ENCODE data around the gene PMPCA. TPM values are rescaled to one million over a fixed set of nuclear protein-coding genes. Genes with fewer than 3 reads are reported as not detected.

Gene PMPCA
- total RNA-seq, 1 donor from 2014 or later: 80.9 TPM

DNA sequence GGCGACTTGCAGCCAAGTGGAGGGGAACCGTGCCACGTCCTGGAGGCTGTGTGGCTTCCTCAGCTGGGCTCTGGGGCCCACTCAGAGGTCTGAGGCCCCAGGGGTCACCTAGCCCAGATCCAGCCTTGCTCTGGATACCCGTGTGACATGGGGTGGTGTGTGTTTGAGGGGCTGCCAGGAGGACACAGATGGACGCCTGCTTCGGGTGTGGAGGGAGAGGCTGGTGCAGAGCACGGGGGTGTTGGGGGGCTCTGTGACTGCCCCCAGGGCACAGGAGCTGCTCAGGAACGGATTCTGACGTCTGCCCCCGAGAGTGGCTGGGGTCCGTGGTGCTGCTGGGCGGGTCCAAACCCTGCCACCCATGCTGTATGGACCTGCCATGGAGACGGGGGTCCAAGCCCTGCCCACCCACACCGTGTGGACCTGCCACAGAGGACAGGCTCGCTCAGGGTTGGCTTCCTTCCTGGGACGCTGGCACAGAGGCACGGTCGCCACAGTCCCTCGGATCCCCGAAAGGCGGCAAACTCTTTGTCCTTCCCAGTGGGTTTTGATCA, 18.7 kb downstream of the PMPCA start:
- H3K4me3 ChIP-seq: no peak overlapping the region
- peaks cover 62% of the 10 kb centered on the region for H3K36me3 ChIP-seq
- intact Hi-C loops (cut with micrococcal nuclease): no loop called here
- no peaks in the 10 kb centered on the region for H3K9me3 ChIP-seq (replicated peaks)
- H3K27ac ChIP-seq (replicated peaks): peak overlapping the region; percentile 63
- no peak for DNase-seq
- TF ChIP-seq, protein P1, sequence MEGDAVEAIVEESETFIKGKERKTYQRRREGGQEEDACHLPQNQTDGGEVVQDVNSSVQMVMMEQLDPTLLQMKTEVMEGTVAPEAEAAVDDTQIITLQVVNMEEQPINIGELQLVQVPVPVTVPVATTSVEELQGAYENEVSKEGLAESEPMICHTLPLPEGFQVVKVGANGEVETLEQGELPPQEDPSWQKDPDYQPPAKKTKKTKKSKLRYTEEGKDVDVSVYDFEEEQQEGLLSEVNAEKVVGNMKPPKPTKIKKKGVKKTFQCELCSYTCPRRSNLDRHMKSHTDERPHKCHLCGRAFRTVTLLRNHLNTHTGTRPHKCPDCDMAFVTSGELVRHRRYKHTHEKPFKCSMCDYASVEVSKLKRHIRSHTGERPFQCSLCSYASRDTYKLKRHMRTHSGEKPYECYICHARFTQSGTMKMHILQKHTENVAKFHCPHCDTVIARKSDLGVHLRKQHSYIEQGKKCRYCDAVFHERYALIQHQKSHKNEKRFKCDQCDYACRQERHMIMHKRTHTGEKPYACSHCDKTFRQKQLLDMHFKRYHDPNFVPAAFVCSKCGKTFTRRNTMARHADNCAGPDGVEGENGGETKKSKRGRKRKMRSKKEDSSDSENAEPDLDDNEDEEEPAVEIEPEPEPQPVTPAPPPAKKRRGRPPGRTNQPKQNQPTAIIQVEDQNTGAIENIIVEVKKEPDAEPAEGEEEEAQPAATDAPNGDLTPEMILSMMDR (IDR thresholded peaks at IDR 0.05; ENCODE audit: borderline replicate concordance): no peak
- peaks cover 8% of the 10 kb centered on the region for H3K4me1 ChIP-seq
- no peaks in the 10 kb centered on the region for H3K27me3 ChIP-seq (ENCODE audit: low read depth)

DNA sequence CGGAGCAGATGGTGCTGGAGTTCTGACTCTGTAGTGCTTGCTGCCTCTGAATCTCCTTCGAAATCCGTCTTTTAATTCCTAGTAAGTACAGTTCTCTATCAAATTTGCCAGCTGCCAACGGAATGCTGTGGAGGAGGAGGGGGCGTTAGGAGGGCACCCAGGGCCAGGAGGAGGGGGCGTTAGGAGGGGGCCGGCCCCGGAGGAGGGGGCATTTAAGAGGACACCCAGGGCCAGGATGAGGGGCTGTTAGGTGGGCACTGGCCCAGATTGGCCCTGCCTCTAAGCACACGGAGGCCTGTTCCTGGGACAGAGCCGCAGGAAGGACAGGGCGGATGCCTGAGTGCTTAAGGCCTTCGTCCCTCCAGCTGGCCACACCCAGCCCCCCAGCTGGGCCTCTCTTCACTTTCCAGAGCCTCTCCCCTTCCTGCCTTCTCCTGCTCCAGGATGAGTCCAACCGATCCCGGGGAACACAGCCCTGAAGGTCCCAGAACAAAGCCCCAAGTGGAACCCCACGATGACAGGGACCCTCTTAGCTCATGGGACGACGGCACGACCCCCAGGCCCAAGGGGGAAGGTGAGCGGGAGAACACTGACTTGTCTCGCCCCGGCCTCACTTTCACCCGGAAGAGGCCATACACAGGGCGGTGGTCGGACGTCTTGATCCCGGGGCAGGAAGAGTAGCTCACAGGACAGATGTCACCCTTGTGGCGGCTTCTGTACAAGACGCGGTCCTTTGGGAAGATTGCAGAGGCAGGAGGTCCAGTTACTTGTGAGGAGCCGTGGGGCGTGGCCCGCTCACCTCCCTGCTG, 19.4 kb downstream of the PMPCA start:
- peaks cover 56% of the 10 kb centered on the region for H3K36me3 ChIP-seq
- H3K27ac ChIP-seq (replicated peaks): peak overlapping the region; percentile 63
- no peaks in the 10 kb centered on the region for H3K27me3 ChIP-seq (ENCODE audit: low read depth)
- DNase-seq: no peak
- peaks cover 10% of the 10 kb centered on the region for H3K4me1 ChIP-seq
- no peak overlapping the region for H3K4me3 ChIP-seq
- no peaks in the 10 kb centered on the region for H3K9me3 ChIP-seq (replicated peaks)
- intact Hi-C loops (cut with micrococcal nuclease): no loop called here
- TF ChIP-seq, protein P1 (IDR thresholded peaks at IDR 0.05; ENCODE audit: borderline replicate concordance): no peak

DNA sequence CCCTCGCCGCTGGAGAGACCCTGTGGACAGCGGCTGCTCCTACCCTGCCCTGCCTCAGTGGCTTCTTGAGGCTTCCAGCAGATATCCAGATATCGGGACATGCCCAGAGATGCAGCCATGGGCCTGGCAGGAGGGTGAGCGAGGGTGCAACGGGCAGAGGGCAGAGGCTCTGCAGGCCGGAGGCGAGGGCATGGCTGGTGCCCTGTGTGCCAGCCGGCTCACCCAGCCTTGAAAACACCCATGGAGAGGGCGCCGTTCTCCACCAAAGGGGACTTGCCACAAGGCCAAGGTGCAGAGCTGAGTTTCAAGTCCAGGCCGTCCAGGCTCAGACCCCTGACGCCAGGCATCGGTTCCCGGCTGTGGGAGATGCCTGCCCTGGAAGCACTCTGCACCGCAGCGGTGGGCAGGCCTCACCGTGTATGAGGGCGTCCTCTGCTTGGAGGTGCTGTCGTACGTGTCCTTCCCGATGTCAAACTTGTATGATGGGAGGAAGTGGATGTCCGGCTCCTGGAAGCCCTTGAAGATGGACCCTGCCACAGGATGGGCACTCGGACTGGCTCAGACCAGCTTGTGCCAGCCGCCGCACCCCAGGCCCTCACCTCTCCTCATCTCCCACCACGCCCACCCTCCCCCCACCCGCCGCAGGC, 20.3 kb downstream of the PMPCA start:
- intact Hi-C loops (cut with micrococcal nuclease): no loop called here
- Histone ChIP-seq H3K4me3 (no peak overlapping the region), H3K27ac (replicated peaks) (peak overlapping the region; percentile 63), H3K27me3 (ENCODE audit: low read depth) (no peaks in the 10 kb centered on the region), H3K9me3 (replicated peaks) (no peaks in the 10 kb centered on the region), H3K36me3 (peaks cover 63% of the 10 kb centered on the region), H3K4me1 (peaks cover 11% of the 10 kb centered on the region)
- TF ChIP-seq, protein P1 (IDR thresholded peaks at IDR 0.05; ENCODE audit: borderline replicate concordance): no peak
- DNase-seq: no peak

DNA sequence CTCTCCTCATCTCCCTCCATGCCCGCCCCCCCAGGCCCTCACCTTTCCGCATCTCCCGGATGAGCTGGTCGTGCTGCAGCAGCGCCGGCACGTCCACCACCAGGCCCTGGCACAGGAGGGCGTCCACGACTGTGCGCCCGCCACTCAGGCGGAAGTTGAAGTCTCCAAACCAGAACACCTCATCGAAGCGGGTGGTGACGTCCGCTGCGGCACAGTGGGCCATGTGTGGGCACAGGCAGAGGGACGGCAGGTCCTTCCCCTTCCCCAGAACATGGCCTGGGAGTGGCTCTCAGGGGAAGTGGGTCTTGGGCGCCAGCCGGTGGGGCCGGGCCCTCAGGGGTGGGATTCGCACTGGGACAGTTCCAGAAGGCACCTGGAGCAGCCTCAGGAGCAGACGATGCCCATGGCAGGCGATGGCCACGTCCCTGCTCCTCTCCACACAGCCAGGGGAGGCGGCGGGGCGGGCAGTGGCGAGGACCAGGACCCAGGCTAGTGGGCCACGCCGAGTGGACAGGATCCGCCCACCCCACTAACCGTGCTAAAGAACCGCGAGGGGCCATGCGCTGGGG, 21.4 kb downstream of the PMPCA start:
- peaks cover 60% of the 10 kb centered on the region for H3K36me3 ChIP-seq
- H3K27me3 ChIP-seq (ENCODE audit: low read depth): no peaks in the 10 kb centered on the region
- TF ChIP-seq, protein P1 (IDR thresholded peaks at IDR 0.05; ENCODE audit: borderline replicate concordance): no peak
- H3K27ac ChIP-seq (replicated peaks): no peak overlapping the region
- no peak overlapping the region for H3K4me3 ChIP-seq
- H3K9me3 ChIP-seq (replicated peaks): no peaks in the 10 kb centered on the region
- intact Hi-C loops (cut with micrococcal nuclease): no loop called here
- DNase-seq: no peak
- peaks cover 20% of the 10 kb centered on the region for H3K4me1 ChIP-seq

DNA sequence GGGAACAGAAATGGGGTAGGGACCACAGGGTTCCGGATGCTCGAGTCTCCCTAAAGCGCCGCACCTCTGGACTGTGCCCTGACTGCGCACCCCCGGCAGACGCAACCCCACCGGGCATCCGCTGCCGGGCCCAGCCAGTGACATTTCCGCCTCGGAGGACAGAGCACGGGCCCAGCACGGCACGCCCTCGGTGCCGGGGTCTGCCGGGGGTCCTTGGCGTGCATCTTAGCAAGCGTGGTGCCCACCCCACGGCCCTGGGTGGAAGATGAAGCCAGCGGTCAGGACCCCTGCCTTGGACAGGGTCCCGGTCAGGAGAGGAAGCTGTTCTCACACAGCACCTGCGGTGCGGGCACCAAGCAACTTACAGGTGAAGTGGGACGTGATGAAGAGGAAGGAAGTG, 22.1 kb downstream of the PMPCA start:
- Histone ChIP-seq H3K4me3 (no peak overlapping the region), H3K4me1 (peaks cover 27% of the 10 kb centered on the region), H3K27ac (replicated peaks) (no peak overlapping the region), H3K9me3 (replicated peaks) (no peaks in the 10 kb centered on the region), H3K27me3 (ENCODE audit: low read depth) (no peaks in the 10 kb centered on the region), H3K36me3 (peaks cover 57% of the 10 kb centered on the region)
- TF ChIP-seq, protein P1 (IDR thresholded peaks at IDR 0.05; ENCODE audit: borderline replicate concordance): no peak
- DNase-seq: no peak
- intact Hi-C loops (cut with micrococcal nuclease): no loop called here
